ENCODE results near the gene APOBEC3F. TPM values are rescaled to one million over a fixed set of nuclear protein-coding genes. Genes with fewer than 3 reads are reported as not detected.

APOBEC3F gene
- total RNA-seq, 1 experiment from 2014 or later: 8.9 TPM

DNA sequence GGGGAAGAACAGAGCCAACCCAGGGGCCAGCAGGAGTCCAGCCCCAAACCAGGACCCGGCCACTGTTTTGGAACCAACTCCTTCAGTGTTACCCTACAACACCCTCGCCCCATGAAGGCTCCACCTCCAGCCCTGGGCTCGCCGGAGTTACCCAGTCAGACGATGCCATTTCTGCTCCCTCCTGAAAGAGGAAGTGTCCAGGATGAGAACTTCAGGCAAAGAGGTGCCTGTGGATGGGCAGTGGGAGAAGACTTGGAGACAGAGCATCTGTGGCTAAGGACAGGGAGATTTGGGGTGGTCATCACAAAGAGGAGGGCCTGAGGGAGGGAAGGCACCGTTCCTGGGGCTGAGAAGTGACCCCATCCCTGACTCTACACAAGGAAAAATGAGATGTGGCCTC, 44.6 kb upstream of the APOBEC3F start:
- H3K36me3 Mint-ChIP-seq (ENCODE audit: insufficient read depth in 1 of 3, low read depth in 3 of 3): peaks cover 1 to 4% (median 2%) of the 10 kb centered on the region in 3 experiments; a peak in 3 of 7 replicates
- H3K27ac Mint-ChIP-seq: 0 out of 7 replicates have a peak overlapping the region, but pooled peaks of 1 of the 3 experiments have one; percentile 35
- H2BK120ac ChIP-seq (ENCODE audit: low read depth, low read length, poor library complexity, severe bottlenecking): no peak overlapping the region
- no peak overlapping the region for H3K4me3 Mint-ChIP-seq
- peaks cover 50 to 56% of the 10 kb centered on the region in 2 experiments for H3K4me1 Mint-ChIP-seq
- H2AK5ac ChIP-seq (ENCODE audit: insufficient read length, low read length): no peak overlapping the region
- H3K79me1 ChIP-seq (ENCODE audit: insufficient read depth, low read depth, low read length, poor library complexity, severe bottlenecking): no peaks in the 10 kb centered on the region
- H4K91ac ChIP-seq (ENCODE audit: insufficient read length, low read depth, low read length): no peak overlapping the region
- no peak overlapping the region for H3K14ac ChIP-seq (ENCODE audit: insufficient read depth, low read length)
- no peaks in the 10 kb centered on the region for H3K23me2 ChIP-seq (ENCODE audit: insufficient read length, low read depth, low read length, poor library complexity, severe bottlenecking)
- no peak overlapping the region for H3K18ac ChIP-seq (ENCODE audit: insufficient read length, low read depth, low read length)
- no peak overlapping the region for H3K9ac ChIP-seq (ENCODE audit: extremely low read depth, insufficient read length, low read length)
- H2BK15ac ChIP-seq (ENCODE audit: low read depth, low read length): no peak overlapping the region
- no peak overlapping the region for H2BK12ac ChIP-seq (ENCODE audit: insufficient read length, low read depth, low read length)
- TF ChIP-seq, protein P1, sequence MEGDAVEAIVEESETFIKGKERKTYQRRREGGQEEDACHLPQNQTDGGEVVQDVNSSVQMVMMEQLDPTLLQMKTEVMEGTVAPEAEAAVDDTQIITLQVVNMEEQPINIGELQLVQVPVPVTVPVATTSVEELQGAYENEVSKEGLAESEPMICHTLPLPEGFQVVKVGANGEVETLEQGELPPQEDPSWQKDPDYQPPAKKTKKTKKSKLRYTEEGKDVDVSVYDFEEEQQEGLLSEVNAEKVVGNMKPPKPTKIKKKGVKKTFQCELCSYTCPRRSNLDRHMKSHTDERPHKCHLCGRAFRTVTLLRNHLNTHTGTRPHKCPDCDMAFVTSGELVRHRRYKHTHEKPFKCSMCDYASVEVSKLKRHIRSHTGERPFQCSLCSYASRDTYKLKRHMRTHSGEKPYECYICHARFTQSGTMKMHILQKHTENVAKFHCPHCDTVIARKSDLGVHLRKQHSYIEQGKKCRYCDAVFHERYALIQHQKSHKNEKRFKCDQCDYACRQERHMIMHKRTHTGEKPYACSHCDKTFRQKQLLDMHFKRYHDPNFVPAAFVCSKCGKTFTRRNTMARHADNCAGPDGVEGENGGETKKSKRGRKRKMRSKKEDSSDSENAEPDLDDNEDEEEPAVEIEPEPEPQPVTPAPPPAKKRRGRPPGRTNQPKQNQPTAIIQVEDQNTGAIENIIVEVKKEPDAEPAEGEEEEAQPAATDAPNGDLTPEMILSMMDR (conservative IDR thresholded peaks at IDR 0.05): no peak
- H3K4me2 ChIP-seq (ENCODE audit: insufficient read depth, insufficient read length, low read length): no peak overlapping the region
- no peak overlapping the region for H3K4ac ChIP-seq (ENCODE audit: low read depth, low read length)
- no peak overlapping the region for H3K56ac ChIP-seq (ENCODE audit: insufficient read length, low read depth, low read length)
- no peak overlapping the region for H2AFZ ChIP-seq (ENCODE audit: low read length)
- no peak overlapping the region for H4K8ac ChIP-seq (replicated peaks; ENCODE audit: insufficient read length, low read depth, low read length)
- peaks cover 0 to 4% of the 10 kb centered on the region in 2 experiments; a peak in 3 of 5 replicates for H3K9me3 Mint-ChIP-seq
- H4K20me1 ChIP-seq (ENCODE audit: control insufficient read depth, insufficient read depth, insufficient read length): no peaks in the 10 kb centered on the region
- no peak for DNase-seq
- H3T11ph ChIP-seq (ENCODE audit: low read length): no peak overlapping the region
- no peaks in the 10 kb centered on the region for H3K79me2 ChIP-seq (ENCODE audit: insufficient read depth, low read length)
- H2BK5ac ChIP-seq (ENCODE audit: insufficient read length, low read length): no peak overlapping the region
- no peak overlapping the region for H2BK20ac ChIP-seq (ENCODE audit: low read depth, low read length, poor library complexity, severe bottlenecking)
- no peaks in the 10 kb centered on the region for H3K27me3 ChIP-seq (ENCODE audit: insufficient read depth, low read length)
- no peak overlapping the region for H3K23ac ChIP-seq (ENCODE audit: insufficient read length, low read depth, low read length)
- no peak overlapping the region for H3K27ac ChIP-seq (ENCODE audit: insufficient read length, low read depth, low read length)
- H4K5ac ChIP-seq (ENCODE audit: insufficient read length, low read depth, low read length): no peak overlapping the region
- H3K4me1 ChIP-seq (ENCODE audit: insufficient read depth, low read length): no peaks in the 10 kb centered on the region; the same call in 1 of the 2 replicates
- H3K27me3 Mint-ChIP-seq (ENCODE audit: low read depth): peaks cover 5% of the 10 kb centered on the region
- no peaks in the 10 kb centered on the region for H3K9me3 ChIP-seq (ENCODE audit: control insufficient read depth, low read depth, low read length)
- WGBS (ENCODE audit: extremely low coverage, insufficient read length, low lambda C conversion rate): no CpG with 5 or more reads among the region's 6 CpGs

Data from H9 (cell line).